GM12892 (cell line): ENCODE results near the gene SLCO4C1.

Experiments used
- POLR2A ChIP-seq: IDR thresholded peaks from 2 replicates; pipeline ENCODE4 v1.6.1; 2011; ENCODE audit warnings: low read depth, low read length, control low read depth
- TAF1 ChIP-seq: IDR thresholded peaks from 2 replicates; pipeline ENCODE4 v1.6.1; 2011; ENCODE audit warnings: low read depth, mild to moderate bottlenecking, control low read depth, low read length, borderline replicate concordance

DNA sequence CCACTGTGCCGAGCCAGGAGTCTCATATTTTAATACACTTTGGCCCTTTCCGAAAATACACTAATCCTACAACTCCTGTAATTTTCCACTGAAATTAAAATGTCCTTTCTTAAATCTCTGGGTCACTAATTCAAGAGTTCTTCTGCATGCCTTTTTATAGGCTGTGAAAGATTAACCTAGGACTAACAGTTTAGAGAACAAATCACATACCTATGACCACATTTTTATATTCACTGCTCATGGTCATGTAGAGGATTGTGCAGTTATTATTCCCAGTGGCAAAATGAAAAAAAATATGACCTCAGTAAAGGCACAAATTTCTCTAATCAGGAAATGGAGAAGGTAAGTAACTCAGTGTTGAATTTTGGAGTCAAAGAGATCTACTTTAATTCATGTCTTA lies 33.4 kb downstream of the SLCO4C1 start:
- TF ChIP-seq POLR2A (no peak), TAF1 (no peak)
